Measurements from ENCODE around the gene OR1N2. TPM values are rescaled to one million over a fixed set of nuclear protein-coding genes. Genes with fewer than 3 reads are reported as not detected.
"Not testable (repeated sequence)": the region's sequence is repeated elsewhere in the genome, so short reads cannot be mapped to it uniquely, and the experiment has no call there.

The OR1N2 gene
- total RNA-seq, 2 experiments from 2014 or later: not detected

GRCh38 chr9:122579874-122580273, 27.0 kb downstream of the OR1N2 start:
- intact Hi-C loops (cut with micrococcal nuclease; ENCODE audit: unreplicated experiment): no loop called here

GRCh38 chr9:122580360-122580759, 27.4 kb downstream of the OR1N2 start:
- Histone ChIP-seq H3K4me3 (ENCODE audit: low read depth, low read length, poor library complexity, severe bottlenecking) (no peak overlapping the region), H3K36me3 (ENCODE audit: insufficient read depth, low read length) (no peaks in the 10 kb centered on the region), H3K27ac (ENCODE audit: low read depth, low read length, poor library complexity, severe bottlenecking) (no peak overlapping the region), H3K9me2 (ENCODE audit: insufficient read depth, low read length) (no peaks in the 10 kb centered on the region), H2AFZ (ENCODE audit: low read length) (no peak overlapping the region), H3K9me3 (ENCODE audit: low read length) (no peaks in the 10 kb centered on the region), H3K4me1 (ENCODE audit: insufficient read depth, low read length, poor library complexity, severe bottlenecking) (no peaks in the 10 kb centered on the region), H4K20me1 (ENCODE audit: insufficient read depth, low read length) (no peaks in the 10 kb centered on the region), H3K79me2 (ENCODE audit: insufficient read depth, low read depth, low read length) (no peaks in the 10 kb centered on the region), H3K4me2 (ENCODE audit: low read length) (no peak overlapping the region)
- no peak for DNase-seq (ENCODE audit: low spot score)
- ChIA-PET CTCF (ENCODE audit: unreplicated experiment) (no interaction called here), POLR2A (interaction anchor here (0.6 kb wide), 1 partner anchor 8 kb away, joined by 4 read pairs; no protein-coding TSS in a partner anchor)
- intact Hi-C loops (cut with micrococcal nuclease; ENCODE audit: unreplicated experiment): no loop called here
- TF ChIP-seq CTCF (conservative IDR thresholded peaks at IDR 0.05; ENCODE audit: low read length): no peak
- no peak for TF ChIP-seq EZH2phosphoT487 (IDR thresholded peaks at IDR 0.05; ENCODE audit: borderline replicate concordance, low read depth, low read length)
- no TSS peak for BruUV-seq (replicated peaks)

More at GRCh38 chr9:122579874-122580273, 27.0 kb downstream of the OR1N2 start:
- BruUV-seq (replicated peaks): no TSS peak
- Histone ChIP-seq H3K9me2 (ENCODE audit: insufficient read depth, low read length) (no peaks in the 10 kb centered on the region), H2AFZ (ENCODE audit: low read length) (no peak overlapping the region), H3K27ac (ENCODE audit: low read depth, low read length, poor library complexity, severe bottlenecking) (no peak overlapping the region), H3K36me3 (ENCODE audit: insufficient read depth, low read length) (no peaks in the 10 kb centered on the region), H3K4me1 (ENCODE audit: insufficient read depth, low read length, poor library complexity, severe bottlenecking) (no peaks in the 10 kb centered on the region), H4K20me1 (ENCODE audit: insufficient read depth, low read length) (no peaks in the 10 kb centered on the region), H3K9me3 (ENCODE audit: low read length) (no peaks in the 10 kb centered on the region), H3K79me2 (ENCODE audit: insufficient read depth, low read depth, low read length) (no peaks in the 10 kb centered on the region), H3K4me3 (ENCODE audit: low read depth, low read length, poor library complexity, severe bottlenecking) (no peak overlapping the region), H3K4me2 (ENCODE audit: low read length) (no peak overlapping the region)
- ChIA-PET CTCF (ENCODE audit: unreplicated experiment) (no interaction called here), POLR2A (interaction anchor here (0.6 kb wide), 1 partner anchor 8 kb away, joined by 4 read pairs; no protein-coding TSS in a partner anchor)
- no peak for DNase-seq (ENCODE audit: low spot score)
- no peak for TF ChIP-seq EZH2phosphoT487 (IDR thresholded peaks at IDR 0.05; ENCODE audit: borderline replicate concordance, low read depth, low read length)
- TF ChIP-seq CTCF (conservative IDR thresholded peaks at IDR 0.05; ENCODE audit: low read length): no peak

DNA sequence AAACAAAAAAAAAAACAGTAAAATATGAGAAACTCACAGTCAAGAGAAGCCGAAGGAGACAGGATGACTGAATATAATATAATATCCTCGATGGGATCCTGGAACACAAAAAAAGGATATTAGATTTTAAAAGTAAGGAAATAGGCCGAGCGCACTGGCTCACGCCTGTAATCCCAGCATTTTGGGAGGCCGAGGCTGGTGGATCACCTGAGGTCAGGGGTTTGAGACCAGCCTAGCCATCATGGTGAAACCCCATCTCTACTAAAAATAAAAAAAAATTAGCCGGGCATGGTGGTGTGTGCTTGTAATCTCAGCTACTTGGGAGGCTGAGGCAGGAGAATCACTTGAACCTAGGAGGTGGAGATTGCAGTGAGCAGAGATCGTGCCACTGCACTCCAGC, 30.4 kb downstream of the OR1N2 start, which contains the start of gene OR1L8:
TSS of gene OR1L8 (minus strand) at position 101 of the 400 bp plus-strand sequence. CDS start 14,907 bp downstream, outside the sequence.
- H2AFZ ChIP-seq (ENCODE audit: low read length); H3K79me2 ChIP-seq (ENCODE audit: insufficient read depth, low read depth, low read length); intact Hi-C loops (cut with micrococcal nuclease; ENCODE audit: unreplicated experiment); H4K20me1 ChIP-seq (ENCODE audit: insufficient read depth, low read length); H3K4me2 ChIP-seq (ENCODE audit: low read length); H3K4me1 ChIP-seq (ENCODE audit: insufficient read depth, low read length, poor library complexity, severe bottlenecking); H3K4me3 ChIP-seq (ENCODE audit: low read depth, low read length, poor library complexity, severe bottlenecking); CTCF ChIA-PET (ENCODE audit: unreplicated experiment); H3K9me3 ChIP-seq (ENCODE audit: low read length); H3K27ac ChIP-seq (ENCODE audit: low read depth, low read length, poor library complexity, severe bottlenecking); BruUV-seq (replicated peaks); H3K36me3 ChIP-seq (ENCODE audit: insufficient read depth, low read length); H3K9me2 ChIP-seq (ENCODE audit: insufficient read depth, low read length); DNase-seq (ENCODE audit: low spot score): not testable (repeated sequence)
- POLR2A ChIA-PET: interaction anchor here (0.8 kb wide), 1 partner anchor 1870 kb away, joined by 4 read pairs; no protein-coding TSS in a partner anchor

Other genes with a start within 250 kb of the OR1N2 start
- gene PTGS1, start 182.1 kb upstream of the OR1N2 start, total RNA-seq (2014; rRNA removed; shearing (Covaris generic)): 0.79 and 0.85 TPM in 2 replicates
- 1.5 and 2.2 TPM in 2 replicates for gene PTGS1, start 182.1 kb upstream of the OR1N2 start, total RNA-seq (2022)
- not detected in 2 replicates for gene OR1J1, start 75.2 kb upstream of the OR1N2 start, total RNA-seq (2014; rRNA removed; shearing (Covaris generic))
- gene OR1J1, start 75.2 kb upstream of the OR1N2 start, total RNA-seq (2022): not detected in 2 replicates
- gene OR1J2, start 42.3 kb upstream of the OR1N2 start, total RNA-seq (2014; rRNA removed; shearing (Covaris generic)): not detected in 2 replicates
- gene OR1J2, start 42.3 kb upstream of the OR1N2 start, total RNA-seq (2022): not detected in 2 replicates
- gene OR1J4, start 34.0 kb upstream of the OR1N2 start, total RNA-seq (2014; rRNA removed; shearing (Covaris generic)): not detected in 2 replicates
- gene OR1J4, start 34.0 kb upstream of the OR1N2 start, total RNA-seq (2022): not detected in 2 replicates
- not detected in 2 replicates for gene OR1N1, start 25.8 kb upstream of the OR1N2 start, total RNA-seq (2014; rRNA removed; shearing (Covaris generic))
- not detected in 2 replicates for gene OR1N1, start 25.8 kb upstream of the OR1N2 start, total RNA-seq (2022)
- gene OR1L8, start 30.3 kb downstream of the OR1N2 start, total RNA-seq (2014; rRNA removed; shearing (Covaris generic)): not detected in 2 replicates
- gene OR1L8, start 30.3 kb downstream of the OR1N2 start, total RNA-seq (2022): not detected in 2 replicates
- gene OR1Q1, start 61.6 kb downstream of the OR1N2 start, total RNA-seq (2014; rRNA removed; shearing (Covaris generic)): not detected in 2 replicates
- not detected in 2 replicates for gene OR1Q1, start 61.6 kb downstream of the OR1N2 start, total RNA-seq (2022)
- not detected in 2 replicates for gene OR1B1, start 104.5 kb downstream of the OR1N2 start, total RNA-seq (2014; rRNA removed; shearing (Covaris generic))
- gene OR1B1, start 104.5 kb downstream of the OR1N2 start, total RNA-seq (2022): not detected in 2 replicates
- gene OR1L1, start 108.6 kb downstream of the OR1N2 start, total RNA-seq (2014; rRNA removed; shearing (Covaris generic)): not detected in 2 replicates
- gene OR1L1, start 108.6 kb downstream of the OR1N2 start, total RNA-seq (2022): not detected in 2 replicates
- not detected in 2 replicates for gene OR1L3, start 122.0 kb downstream of the OR1N2 start, total RNA-seq (2014; rRNA removed; shearing (Covaris generic))
- not detected in 2 replicates for gene OR1L3, start 122.0 kb downstream of the OR1N2 start, total RNA-seq (2022)
- not detected in 2 replicates for gene OR1L4, start 170.9 kb downstream of the OR1N2 start, total RNA-seq (2014; rRNA removed; shearing (Covaris generic))
- gene OR1L4, start 170.9 kb downstream of the OR1N2 start, total RNA-seq (2022): not detected in 2 replicates
- not detected in 2 replicates for gene OR1L6, start 189.2 kb downstream of the OR1N2 start, total RNA-seq (2014; rRNA removed; shearing (Covaris generic))
- not detected in 2 replicates for gene OR1L6, start 189.2 kb downstream of the OR1N2 start, total RNA-seq (2022)
- gene OR5C1, start 235.8 kb downstream of the OR1N2 start, total RNA-seq (2014; rRNA removed; shearing (Covaris generic)): not detected in 2 replicates
- not detected in 2 replicates for gene OR5C1, start 235.8 kb downstream of the OR1N2 start, total RNA-seq (2022)
- not detected in 2 replicates for gene OR1K1, start 247.0 kb downstream of the OR1N2 start, total RNA-seq (2014; rRNA removed; shearing (Covaris generic))
- not detected in 2 replicates for gene OR1K1, start 247.0 kb downstream of the OR1N2 start, total RNA-seq (2022)